Tibial nerve (tissue), 4 donors: ENCODE measurements around the gene CCDC7. TPM values are rescaled to one million over a fixed set of nuclear protein-coding genes. Genes with fewer than 3 reads are reported as not detected.
"Not testable (repeated sequence)": the region's sequence is repeated elsewhere in the genome, so short reads cannot be mapped to it uniquely, and the experiment has no call there.

ENCODE experiments used
- DNase-seq, 2 donors: peaks; one replicate each; pipeline ENCODE4 v3.0.0-alpha.2; 2019; ENCODE audit warnings: low spot score in 2 of 2
- H3K27ac ChIP-seq, 4 donors: fragments of 200-600 bp; sonication (generic) in 3 of 4; one replicate each; pipeline ENCODE4 v1.5.1; 2017 to 2019; ENCODE audit warnings: mild to moderate bottlenecking in 1 of 4
- H3K27me3 ChIP-seq, 2 donors: fragments of 200-600 bp; sonication (generic) in 1 of 2; one replicate each; pipeline versions ENCODE4 v1.5.1 to v1.6.0; 2017 to 2019
- H3K36me3 ChIP-seq, 3 donors: fragments of 200-600 bp; sonication (generic); one replicate each; pipeline ENCODE4 v1.5.1; 2018 to 2019
- H3K4me1 ChIP-seq, 4 donors: fragments of 200-600 bp; sonication (generic) in 3 of 4; one replicate each; pipeline ENCODE4 v1.5.1; 2017 to 2019
- H3K4me3 ChIP-seq, 4 donors: fragments of 200-600 bp; sonication (generic) in 3 of 4; one replicate each; pipeline ENCODE4 v1.5.1; 2017 to 2019; ENCODE audit warnings: mild to moderate bottlenecking in 1 of 4, moderate library complexity in 1 of 4
- H3K9me3 ChIP-seq, 4 donors: fragments of 200-600 bp; sonication (generic) in 3 of 4; one replicate each; pipeline ENCODE4 v1.5.1; 2017 to 2019
- CTCF ChIP-seq, 5 experiments: fragments of 200-600 bp in 3 of 5; fragments of 450-650 bp in 2 of 5; sonication (generic) in 3 of 5; IDR thresholded peaks; one replicate each; pipeline ENCODE4 v1.5.1; 2016 to 2019; ENCODE audit warnings: antibody characterized with exemption in 5 of 5, mild to moderate bottlenecking in 3 of 5, moderate library complexity in 2 of 5
- EP300 ChIP-seq, 2 donors: sonication (generic); formaldehyde crosslinking; IDR thresholded peaks; one replicate each; pipeline ENCODE4 v1.6.1; 2017; ENCODE audit warnings: antibody characterized with exemption in 2 of 2, mild to moderate bottlenecking in 1 of 2
- POLR2A ChIP-seq, 2 donors: fragments of 450-650 bp; IDR thresholded peaks; one replicate each; pipeline ENCODE4 v1.6.1; 2017; ENCODE audit warnings: antibody characterized with exemption in 2 of 2, mild to moderate bottlenecking in 2 of 2, moderate library complexity in 2 of 2
- WGBS, 2 donors: methylation state at CpG; one replicate each; pipeline ENCODE4 v1.1.5; 2018; 5-methylcytosine and 5-hydroxymethylcytosine counted together
- total RNA-seq, 4 donors: library from RNA; depleted of rRNA; stranded (reverse); fragments of >200 nt; gene quantifications; one replicate each; pipeline ENCODE4 v1.1.0, GENCODE V29; 2016

The CCDC7 gene
- total RNA-seq, 4 donors from 2014 or later, result 20.7 to 97.0 (median 45.6) TPM

DNA sequence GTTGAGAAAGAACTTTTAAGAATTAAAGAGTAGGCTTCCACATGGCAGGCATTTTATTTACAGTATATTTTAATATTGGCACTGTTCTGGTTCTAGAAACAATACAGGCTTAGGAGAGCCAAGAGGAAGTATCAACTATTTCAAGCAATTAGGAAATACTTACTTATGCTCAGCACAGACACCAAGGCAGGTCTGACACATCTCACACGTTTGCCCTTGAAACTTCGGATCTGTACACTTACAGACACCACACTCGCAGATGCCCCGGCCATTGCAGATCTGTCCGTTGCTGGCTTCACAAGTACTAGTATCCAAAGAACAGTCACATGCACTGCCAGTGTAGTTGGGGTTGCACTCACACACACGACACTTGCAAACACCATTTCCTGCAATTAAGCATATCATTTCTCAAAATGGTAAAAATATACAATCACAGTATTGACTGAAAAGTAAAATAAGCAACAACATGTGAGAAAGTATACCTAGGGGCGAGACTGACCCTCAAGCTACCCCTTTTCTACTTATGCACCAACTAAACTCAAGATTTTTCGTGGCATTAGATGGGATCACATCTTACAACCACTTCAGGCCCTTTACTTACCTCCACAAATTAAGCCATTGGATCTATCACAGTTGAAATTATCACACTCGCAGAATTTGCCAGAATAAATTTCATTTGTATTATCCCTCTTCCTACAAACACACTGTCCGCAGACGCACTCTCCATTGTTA, 465.5 kb downstream of the CCDC7 start:
- Histone ChIP-seq H3K36me3 (peaks cover 0 to 88% (median 3%) of the 10 kb centered on the region in 3 donors), H3K27me3 (no peaks in the 10 kb centered on the region), H3K4me1 (no peaks in the 10 kb centered on the region), H3K4me3 (no peak overlapping the region), H3K9me3 (no peaks in the 10 kb centered on the region), H3K27ac (no peak overlapping the region)
- TF ChIP-seq POLR2A (IDR thresholded peaks at IDR 0.05), result no peak
- TF ChIP-seq CTCF (IDR thresholded peaks at IDR 0.05), result no peak
- no peak for TF ChIP-seq EP300 (IDR thresholded peaks at IDR 0.05)
- 82 to 91% methylated on average over 11 of the region's 11 CpGs for whole genome bisulfite sequencing, 2 donors
- no peak for DNase-seq

DNA sequence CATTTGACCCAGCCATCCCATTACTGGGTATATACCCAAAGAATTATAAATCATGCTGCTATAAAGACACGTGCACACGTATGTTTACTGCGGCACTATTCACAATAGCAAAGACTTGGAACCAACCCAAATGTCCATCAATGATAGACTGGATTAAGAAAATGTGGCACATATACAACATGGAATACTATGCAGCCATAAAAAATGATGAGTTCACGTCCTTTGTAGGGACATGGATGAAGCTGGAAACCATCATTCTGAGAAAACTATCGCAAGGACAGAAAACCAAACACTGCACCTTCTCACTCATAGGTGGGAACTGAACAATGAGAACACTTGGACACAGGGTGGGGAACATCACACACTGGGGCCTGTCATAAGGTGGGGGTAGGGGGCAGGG, 471.9 kb downstream of the CCDC7 start:
- not testable (repeated sequence) for H3K4me1 ChIP-seq, H3K9me3 ChIP-seq, H3K27ac ChIP-seq, H3K27me3 ChIP-seq, DNase-seq, H3K4me3 ChIP-seq
- 89 to 96% methylated on average over 5 of the region's 5 CpGs for WGBS, 2 donors
- H3K36me3 ChIP-seq, result peaks cover 0 to 81% (median 2%) of the 10 kb centered on the region in 3 donors

DNA sequence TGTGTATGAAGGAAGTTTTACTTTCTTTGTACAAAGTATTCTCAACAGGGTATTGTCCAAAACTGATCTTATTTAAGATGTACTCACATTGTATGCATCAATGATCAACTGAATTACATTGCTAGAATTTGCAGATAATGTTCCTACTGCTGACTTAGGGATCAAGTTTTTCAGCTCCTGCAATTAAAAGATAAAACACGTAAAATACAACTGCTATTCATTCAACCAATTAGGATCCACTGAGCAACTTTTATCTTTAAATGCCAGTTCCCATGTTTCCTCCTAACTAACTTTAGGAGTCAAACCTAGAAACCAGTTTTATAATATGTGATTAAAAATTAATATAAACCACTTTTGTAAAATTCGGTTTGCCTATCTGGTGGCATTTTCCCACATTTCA, 476.2 kb downstream of the CCDC7 start:
- TF ChIP-seq EP300 (IDR thresholded peaks at IDR 0.05), result no peak
- TF ChIP-seq CTCF (IDR thresholded peaks at IDR 0.05), result no peak
- TF ChIP-seq POLR2A (IDR thresholded peaks at IDR 0.05), result no peak
- Histone ChIP-seq H3K4me3 (no peak overlapping the region), H3K27ac (no peak overlapping the region), H3K36me3 (peaks cover 2 to 90% (median 6%) of the 10 kb centered on the region in 3 donors), H3K27me3 (no peaks in the 10 kb centered on the region), H3K9me3 (no peaks in the 10 kb centered on the region), H3K4me1 (no peaks in the 10 kb centered on the region)
- WGBS, 2 donors, result 86 to 93% methylated on average over 2 of the region's 2 CpGs
- no peak for DNase-seq

GRCh38 chr10:32923134-32923533, 477.2 kb downstream of the CCDC7 start:
- DNase-seq, result no peak
- Histone ChIP-seq H3K4me3 (no peak overlapping the region), H3K27ac (no peak overlapping the region), H3K27me3 (no peaks in the 10 kb centered on the region), H3K9me3 (no peaks in the 10 kb centered on the region), H3K36me3 (peaks cover 2 to 90% (median 6%) of the 10 kb centered on the region in 3 donors), H3K4me1 (no peaks in the 10 kb centered on the region)
- TF ChIP-seq EP300 (IDR thresholded peaks at IDR 0.05) (no peak), CTCF (IDR thresholded peaks at IDR 0.05) (no peak), POLR2A (IDR thresholded peaks at IDR 0.05) (no peak)
- WGBS, 2 donors, result 71 to 72% methylated on average over 2 of the region's 2 CpGs

DNA sequence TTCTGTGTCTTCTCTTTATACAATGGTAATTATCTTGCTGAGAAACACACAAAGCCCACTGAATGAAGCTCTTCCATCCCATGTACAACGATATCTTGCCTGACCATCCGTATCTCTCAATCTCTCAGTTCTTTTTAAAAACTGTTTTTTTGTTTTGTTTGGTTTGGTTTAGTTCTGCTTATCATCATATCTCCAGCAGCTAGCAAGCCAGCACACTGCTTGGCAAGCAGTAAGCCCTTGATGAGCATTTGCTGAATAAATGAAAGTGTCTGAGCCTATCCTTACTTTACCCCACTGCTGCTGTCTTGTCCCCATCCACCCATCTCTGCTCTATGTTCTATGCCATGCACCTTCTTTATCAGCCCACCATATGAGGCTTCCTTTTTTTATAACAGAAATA, 477.9 kb downstream of the CCDC7 start:
- 68 to 80% methylated on average over 2 of the region's 2 CpGs for WGBS, 2 donors
- Histone ChIP-seq H3K4me1 (peaks cover 0 to 5% (median 0%) of the 10 kb centered on the region in 4 donors), H3K27me3 (no peaks in the 10 kb centered on the region), H3K36me3 (peaks cover 0 to 88% (median 6%) of the 10 kb centered on the region in 3 donors), H3K4me3 (no peak overlapping the region), H3K27ac (no peak overlapping the region), H3K9me3 (no peaks in the 10 kb centered on the region)
- no peak for DNase-seq
- TF ChIP-seq POLR2A (IDR thresholded peaks at IDR 0.05) (no peak), CTCF (IDR thresholded peaks at IDR 0.05) (no peak), EP300 (IDR thresholded peaks at IDR 0.05) (no peak)

Other genes starting within 250 kb of the CCDC7 start
- 10 to 100 TPM; 47.5 to 72.8 (median 62.7) TPM for gene EPC1, start 99.0 kb upstream of the CCDC7 start, total RNA-seq